Left lung (tissue), 10 donors: ENCODE measurements around the gene LAMC1. TPM values are rescaled to one million over a fixed set of nuclear protein-coding genes. Genes with fewer than 3 reads are reported as not detected.

Experiments
- ATAC-seq: fragments of 200-7000 bp; cut with Tn5 transposase; one replicate; pipeline ENCODE4 v1.9.1; 2020; ENCODE audit warnings: moderate library complexity
- DNase-seq, 4 donors: peaks; one replicate each; pipeline ENCODE4 v3.0.0-alpha.2; 2013 to 2020
- H3K27ac ChIP-seq, 2 donors: fragments of 200-600 bp; sonication (generic) in 1 of 2; one replicate each; pipeline versions ENCODE4 v1.5.0 to v1.8.0; 2020 to 2021
- H3K27me3 ChIP-seq, 2 donors: fragments of 200-600 bp; sonication (generic) in 1 of 2; one replicate each; pipeline versions ENCODE4 v1.5.0 to v1.8.0; 2020 to 2021
- H3K36me3 ChIP-seq, 2 donors: fragments of 200-600 bp; sonication (generic) in 1 of 2; one replicate each; pipeline versions ENCODE4 v1.5.0 to v1.8.0; 2020 to 2021
- H3K4me1 ChIP-seq, 2 donors: fragments of 200-600 bp; one replicate each; pipeline ENCODE4 v1.8.0; 2021
- H3K4me3 ChIP-seq, 2 donors: fragments of 200-600 bp; sonication (generic) in 1 of 2; one replicate each; pipeline versions ENCODE4 v1.5.0 to v1.8.0; 2020 to 2021; ENCODE audit warnings: mild to moderate bottlenecking in 1 of 2
- H3K9me3 ChIP-seq, 2 donors: fragments of 200-600 bp; sonication (generic) in 1 of 2; one replicate each; pipeline versions ENCODE4 v1.5.0 to v1.8.0; 2020 to 2021
- intact Hi-C, 2 donors: fragments of 100-400 bp; cut with DNase I; formaldehyde crosslinking; loops; one replicate each; pipeline versions ENCODE4 v1.11.2 to v1.14.2; 2022
- polyA plus RNA-seq, 6 donors: library from polyadenylated mRNA; unstranded; fragments of 120-200 nt; gene quantifications; one replicate each; pipeline ENCODE4 v1.2.1, GENCODE V29; 2013; ENCODE audit not compliant: insufficient read length in 6 of 6
- total RNA-seq, 2 donors: library from RNA; stranded (reverse); fragmentation: NEBNext Ultra II Directional; extraction: Animal tissue kit (Norgen Biotek cat#: 25700); gene quantifications; one replicate each; pipeline ENCODE4 v1.2.1, GENCODE V29; 2021
- TF ChIP-seq, protein P1 (sequence below), 2 donors: fragments of 200-600 bp; sonication (generic) in 1 of 2; IDR thresholded peaks; one replicate each; pipeline versions ENCODE4 v1.5.0 to v1.8.0; 2021; ENCODE audit warnings: antibody characterized with exemption in 2 of 2
- donor health status: DM: no; HTN: yes; CAD: no.
- donor health status: DM: no; HTN: no; CAD: no.

Gene LAMC1
- total and polyA plus RNA-seq, 8 donors: 144 to 357 (median 321) TPM

DNA sequence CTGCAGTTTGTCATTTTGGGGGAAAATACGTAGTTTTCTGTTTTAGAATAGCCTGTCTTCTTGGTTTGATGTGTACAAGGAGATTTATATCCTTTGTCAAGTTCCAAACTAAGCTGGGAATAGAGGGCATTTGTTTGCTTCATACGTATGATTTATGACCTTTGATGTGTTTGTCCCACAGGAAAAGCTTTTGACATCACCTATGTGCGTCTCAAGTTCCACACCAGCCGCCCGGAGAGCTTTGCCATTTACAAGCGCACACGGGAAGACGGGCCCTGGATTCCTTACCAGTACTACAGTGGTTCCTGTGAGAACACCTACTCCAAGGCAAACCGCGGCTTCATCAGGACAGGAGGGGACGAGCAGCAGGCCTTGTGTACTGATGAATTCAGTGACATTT, 79.9 kb downstream of the LAMC1 start:
- Histone ChIP-seq H3K27ac (peak overlapping the region in 1 of 2 donors; percentile 21), H3K36me3 (peaks cover 0 to 4% of the 10 kb centered on the region in 2 donors), H3K27me3 (no peaks in the 10 kb centered on the region), H3K9me3 (no peaks in the 10 kb centered on the region), H3K4me3 (no peak overlapping the region), H3K4me1 (peaks cover 8 to 20% of the 10 kb centered on the region in 2 donors)
- intact Hi-C loops: loop anchor here in 1 of 2 donors (10.0 kb wide), 1 partner anchor 78 kb away; the partner anchor contains the start of gene LAMC1
- TF ChIP-seq, protein P1, sequence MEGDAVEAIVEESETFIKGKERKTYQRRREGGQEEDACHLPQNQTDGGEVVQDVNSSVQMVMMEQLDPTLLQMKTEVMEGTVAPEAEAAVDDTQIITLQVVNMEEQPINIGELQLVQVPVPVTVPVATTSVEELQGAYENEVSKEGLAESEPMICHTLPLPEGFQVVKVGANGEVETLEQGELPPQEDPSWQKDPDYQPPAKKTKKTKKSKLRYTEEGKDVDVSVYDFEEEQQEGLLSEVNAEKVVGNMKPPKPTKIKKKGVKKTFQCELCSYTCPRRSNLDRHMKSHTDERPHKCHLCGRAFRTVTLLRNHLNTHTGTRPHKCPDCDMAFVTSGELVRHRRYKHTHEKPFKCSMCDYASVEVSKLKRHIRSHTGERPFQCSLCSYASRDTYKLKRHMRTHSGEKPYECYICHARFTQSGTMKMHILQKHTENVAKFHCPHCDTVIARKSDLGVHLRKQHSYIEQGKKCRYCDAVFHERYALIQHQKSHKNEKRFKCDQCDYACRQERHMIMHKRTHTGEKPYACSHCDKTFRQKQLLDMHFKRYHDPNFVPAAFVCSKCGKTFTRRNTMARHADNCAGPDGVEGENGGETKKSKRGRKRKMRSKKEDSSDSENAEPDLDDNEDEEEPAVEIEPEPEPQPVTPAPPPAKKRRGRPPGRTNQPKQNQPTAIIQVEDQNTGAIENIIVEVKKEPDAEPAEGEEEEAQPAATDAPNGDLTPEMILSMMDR (IDR thresholded peaks at IDR 0.05): no peak
- DNase-seq: no peak
- peak; percentile 43 for ATAC-seq

- peak; percentile 59 for ATAC-seq
- peak overlapping the region in 1 of 2 donors; percentile 21 for H3K27ac ChIP-seq
- intact Hi-C loops: loop anchor here in 1 of 2 donors (10.0 kb wide), 1 partner anchor 79 kb away; the partner anchor contains the start of gene LAMC1
Measured at GRCh38 chr1:183103577-183103976, 80.4 kb downstream of the LAMC1 start.

GRCh38 chr1:183105449-183105848, 82.2 kb downstream of the LAMC1 start:
- Histone ChIP-seq H3K4me3 (no peak overlapping the region), H3K4me1 (peaks cover 8 to 19% of the 10 kb centered on the region in 2 donors), H3K27me3 (no peaks in the 10 kb centered on the region), H3K36me3 (peaks cover 0 to 4% of the 10 kb centered on the region in 2 donors), H3K27ac (peak overlapping the region; percentile 13 to 38), H3K9me3 (no peaks in the 10 kb centered on the region)
- TF ChIP-seq, protein P1 (IDR thresholded peaks at IDR 0.05): no peak
- DNase-seq: peak in 1 of 4 donors; percentile 58
- intact Hi-C loops: loop anchor here in 1 of 2 donors (10.0 kb wide), 1 partner anchor 81 kb away; the partner anchor contains the start of gene LAMC1
- no peak for ATAC-seq

More at GRCh38 chr1:183103577-183103976, 80.4 kb downstream of the LAMC1 start:
- peaks cover 8 to 19% of the 10 kb centered on the region in 2 donors for H3K4me1 ChIP-seq
- no peak overlapping the region for H3K4me3 ChIP-seq
- no peaks in the 10 kb centered on the region for H3K9me3 ChIP-seq
- no peak for DNase-seq
- TF ChIP-seq, protein P1 (IDR thresholded peaks at IDR 0.05): no peak
- H3K27me3 ChIP-seq: no peaks in the 10 kb centered on the region
- H3K36me3 ChIP-seq: peaks cover 0 to 4% of the 10 kb centered on the region in 2 donors

DNA sequence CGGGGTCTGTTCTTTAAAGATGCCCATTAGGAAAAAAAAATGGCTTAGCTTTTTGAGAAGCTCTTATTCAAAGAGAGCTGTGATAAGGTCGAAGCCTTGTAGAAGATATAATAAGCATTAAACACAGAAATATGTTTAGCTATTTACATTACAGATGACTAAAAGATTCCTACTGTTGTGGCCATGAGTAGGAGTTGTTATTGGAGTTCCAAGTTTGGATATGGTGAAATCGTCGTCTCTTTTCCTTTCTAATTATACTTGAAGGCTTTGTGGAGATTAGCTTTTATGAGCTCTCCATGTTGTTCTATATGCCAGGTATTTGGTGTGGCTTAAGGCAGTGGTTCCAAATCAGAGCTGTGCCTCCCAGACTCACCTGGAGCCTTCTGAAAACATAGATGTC, 82.9 kb downstream of the LAMC1 start:
- Histone ChIP-seq H3K36me3 (peaks cover 0 to 4% of the 10 kb centered on the region in 2 donors), H3K9me3 (no peaks in the 10 kb centered on the region), H3K4me1 (peaks cover 8 to 19% of the 10 kb centered on the region in 2 donors), H3K4me3 (no peak overlapping the region), H3K27ac (peak overlapping the region in 1 of 2 donors; percentile 13), H3K27me3 (no peaks in the 10 kb centered on the region)
- ATAC-seq: no peak
- TF ChIP-seq, protein P1 (IDR thresholded peaks at IDR 0.05): no peak
- intact Hi-C loops: loop anchor here in 1 of 2 donors (10.0 kb wide), 1 partner anchor 81 kb away; the partner anchor contains the start of gene LAMC1
- DNase-seq: no peak

DNA sequence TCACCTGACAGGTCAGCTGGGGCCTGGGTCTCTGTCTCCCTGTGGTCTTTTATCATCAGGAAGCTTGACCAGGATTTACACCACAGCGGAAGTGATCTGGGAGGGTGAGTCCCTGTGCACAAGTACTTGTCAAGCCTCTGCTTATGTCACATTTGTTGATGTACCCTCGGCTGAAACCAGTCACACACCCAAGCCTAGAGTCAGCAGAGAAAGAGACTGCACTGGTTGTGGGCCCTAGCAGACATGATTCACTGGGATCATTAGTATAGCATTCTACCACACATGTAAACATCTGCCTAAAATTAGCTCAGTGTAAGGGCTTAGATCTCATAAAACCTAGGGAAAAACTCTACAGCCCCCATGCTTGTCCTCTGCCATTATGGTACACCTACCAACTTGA, 83.5 kb downstream of the LAMC1 start:
- TF ChIP-seq, protein P1 (IDR thresholded peaks at IDR 0.05): no peak
- DNase-seq (no peak), ATAC-seq (peak; percentile 6)

More for the DNA sequence above, 83.5 kb downstream of the LAMC1 start:
- peaks cover 8 to 15% of the 10 kb centered on the region in 2 donors for H3K4me1 ChIP-seq
- H3K36me3 ChIP-seq: peaks cover 0 to 4% of the 10 kb centered on the region in 2 donors
- no peak overlapping the region for H3K4me3 ChIP-seq
- intact Hi-C loops: loop anchor here in 1 of 2 donors (10.0 kb wide), 1 partner anchor 82 kb away; the partner anchor contains the start of gene LAMC1
- H3K9me3 ChIP-seq: no peaks in the 10 kb centered on the region
- H3K27ac ChIP-seq: no peak overlapping the region
- H3K27me3 ChIP-seq: no peaks in the 10 kb centered on the region
